Right atrium auricular region (tissue), 2 donors: ENCODE results near the gene ISY1. TPM values are rescaled to one million over a fixed set of nuclear protein-coding genes. Genes with fewer than 3 reads are reported as not detected.

ENCODE experiments used
- DNase-seq: peaks from one replicate; pipeline ENCODE4 v3.0.0-alpha.2; 2019; ENCODE audit warnings: low spot score
- H3K27ac ChIP-seq, 2 donors: fragments of 200-600 bp; sonication (generic); 1 replicate in 1 of 2; 2 replicates in 1 of 2; pipeline ENCODE4 v1.5.1; 2016 to 2019
- H3K27me3 ChIP-seq, 2 donors: fragments of 200-600 bp; sonication (generic); one replicate each; pipeline versions ENCODE4 v1.5.1 to v1.6.0; 2017 to 2019
- H3K36me3 ChIP-seq: fragments of 200-600 bp; sonication (generic); one replicate; pipeline ENCODE4 v1.5.1; 2016
- H3K4me1 ChIP-seq, 2 donors: fragments of 200-600 bp; sonication (generic); one replicate each; pipeline versions ENCODE4 v1.5.1 to v1.6.0; 2017 to 2019
- H3K4me3 ChIP-seq, 2 donors: fragments of 200-600 bp; sonication (generic); 1 replicate in 1 of 2; 2 replicates in 1 of 2; pipeline ENCODE4 v1.5.1; 2017 to 2019; ENCODE audit warnings: mild to moderate bottlenecking in 1 of 2, moderate library complexity in 1 of 2
- H3K9me3 ChIP-seq, 2 donors: fragments of 200-600 bp; sonication (generic); one replicate each; pipeline ENCODE4 v1.5.1; 2019
- CTCF ChIP-seq, 2 donors: fragments of 200-600 bp; sonication (generic); IDR thresholded peaks; one replicate each; pipeline ENCODE4 v1.5.1; 2019; ENCODE audit warnings: antibody characterized with exemption in 2 of 2
- total RNA-seq, 2 donors: library from RNA; depleted of rRNA; stranded (reverse); fragments of >200 nt; gene quantifications; one replicate each; pipeline ENCODE4 v1.1.0, GENCODE V29; 2016

Gene ISY1
- total RNA-seq, 2 donors from 2014 or later: 14.3 to 19.6 TPM

- H3K4me1 ChIP-seq: peaks cover 0 to 20% of the 10 kb centered on the region in 2 donors
- peaks cover 8% of the 10 kb centered on the region for H3K36me3 ChIP-seq
- no peak for DNase-seq
- no peak overlapping the region for H3K27ac ChIP-seq
- TF ChIP-seq CTCF (IDR thresholded peaks at IDR 0.05): no peak
- no peak overlapping the region for H3K4me3 ChIP-seq
- no peaks in the 10 kb centered on the region for H3K9me3 ChIP-seq
- H3K27me3 ChIP-seq: no peaks in the 10 kb centered on the region
Measured at GRCh38 chr3:129123314-129124060, 37.4 kb downstream of the ISY1 start.

- no peak for TF ChIP-seq CTCF (IDR thresholded peaks at IDR 0.05)
- peak; percentile 59 for DNase-seq
- Histone ChIP-seq H3K4me3 (peak overlapping the region; percentile 84 to 85), H3K4me1 (peaks cover 0 to 28% of the 10 kb centered on the region in 2 donors), H3K9me3 (no peaks in the 10 kb centered on the region), H3K27me3 (no peaks in the 10 kb centered on the region), H3K36me3 (no peaks in the 10 kb centered on the region), H3K27ac (peak overlapping the region; percentile 93 to 94)
Measured at GRCh38 chr3:129122412-129123011, 38.4 kb downstream of the ISY1 start.

GRCh38 chr3:129121792-129122411, 39.0 kb downstream of the ISY1 start, which contains the start of gene RAB43:
Gene RAB43, minus strand, starts transcription at chr3:129121804. Its CDS starts 315 bp downstream, at chr3:129121489.
- Histone ChIP-seq H3K27me3 (no peaks in the 10 kb centered on the region), H3K4me1 (peaks cover 0 to 31% of the 10 kb centered on the region in 2 donors)
- no peak for TF ChIP-seq CTCF (IDR thresholded peaks at IDR 0.05)

GRCh38 chr3:129121016-129121791, 39.7 kb downstream of the ISY1 start:
- peak; percentile 60 for DNase-seq

More at GRCh38 chr3:129121792-129122411, 39.0 kb downstream of the ISY1 start, which contains the start of gene RAB43:
- Histone ChIP-seq H3K27ac (peak within 1 kb of the TSS; percentile 93 to 94), H3K36me3 (no peaks in the 10 kb centered on the region), H3K9me3 (no peaks in the 10 kb centered on the region), H3K4me3 (peak within 1 kb of the TSS; percentile 84 to 85)
- peak; percentile 83 for DNase-seq

More at GRCh38 chr3:129121016-129121791, 39.7 kb downstream of the ISY1 start:
- no peaks in the 10 kb centered on the region for H3K36me3 ChIP-seq
- no peaks in the 10 kb centered on the region for H3K27me3 ChIP-seq
- H3K4me1 ChIP-seq: peaks cover 0 to 38% of the 10 kb centered on the region in 2 donors
- no peaks in the 10 kb centered on the region for H3K9me3 ChIP-seq
- peak overlapping the region; percentile 84 to 85 for H3K4me3 ChIP-seq
- peak overlapping the region; percentile 93 to 94 for H3K27ac ChIP-seq
- TF ChIP-seq CTCF (IDR thresholded peaks at IDR 0.05): no peak
